ENCODE results near the gene SYNGR3. TPM values are rescaled to one million over a fixed set of nuclear protein-coding genes. Genes with fewer than 3 reads are reported as not detected.

SYNGR3 gene
- total and polyA plus RNA-seq, 2 of the 13 experiments (the other 11 are each of a cell fraction or from before 2014, with no cell fraction given): 0.97 to 5.7 TPM

GRCh38 chr16:2003827-2004641, 14.3 kb downstream of the SYNGR3 start (continued):
- peak; percentile 71 for TF ChIP-seq TFE3 (CRISPR knock-in tag; IDR thresholded peaks at IDR 0.05)
- TF ChIP-seq ZFYVE20 (CRISPR knock-in tag; IDR thresholded peaks at IDR 0.05; ENCODE audit: borderline replicate concordance, low read depth): no peak
- TF ChIP-seq CENPBD1 (CRISPR knock-in tag; IDR thresholded peaks at IDR 0.05; ENCODE audit: borderline replicate concordance, low read depth): no peak
- TF ChIP-seq KLF9 (CRISPR knock-in tag; IDR thresholded peaks at IDR 0.05; ENCODE audit: low read depth): peak; percentile 92; the same call in 1 of the 2 replicates
- TF ChIP-seq KLF16 (CRISPR knock-in tag; IDR thresholded peaks at IDR 0.05): peak in 1 of 2 experiments; percentile 94; a peak in 2 of 4 replicates
- no peak for TF ChIP-seq NKX3-1 (CRISPR knock-in tag; IDR thresholded peaks at IDR 0.05)
- no peak for TF ChIP-seq SNAPC2 (CRISPR knock-in tag; IDR thresholded peaks at IDR 0.05)
- peak; percentile 31; the same call in 1 of the 2 replicates for TF ChIP-seq HOMEZ (CRISPR knock-in tag; IDR thresholded peaks at IDR 0.05; ENCODE audit: low read depth)
- TF ChIP-seq TMF1 (CRISPR knock-in tag; IDR thresholded peaks at IDR 0.05; ENCODE audit: low read depth): no peak
- no peak for TF ChIP-seq PHF5A (CRISPR knock-in tag; IDR thresholded peaks at IDR 0.05; ENCODE audit: low read depth, unreplicated experiment)
- peak; percentile 37; the same call in 1 of the 2 replicates for TF ChIP-seq RARA (CRISPR knock-in tag; IDR thresholded peaks at IDR 0.05)
- no peak for TF ChIP-seq CCDC6 (CRISPR knock-in tag; IDR thresholded peaks at IDR 0.05)
- TF ChIP-seq HOXA3 (CRISPR knock-in tag; IDR thresholded peaks at IDR 0.05): peak; percentile 77
- TF ChIP-seq ZNF296 (CRISPR knock-in tag; conservative IDR thresholded peaks at IDR 0.05): no peak
- TF ChIP-seq NFATC3 (CRISPR knock-in tag; IDR thresholded peaks at IDR 0.05): no peak
- no peak for TF ChIP-seq ZBTB7A (CRISPR knock-in tag; IDR thresholded peaks at IDR 0.05)
- peak; percentile 85; the same call in 1 of the 2 replicates for TF ChIP-seq REPIN1 (CRISPR knock-in tag; IDR thresholded peaks at IDR 0.05; ENCODE audit: borderline replicate concordance, low read depth)
- TF ChIP-seq ZNF234 (CRISPR knock-in tag; conservative IDR thresholded peaks at IDR 0.05): no peak
- TF ChIP-seq FOXA3 (CRISPR knock-in tag; IDR thresholded peaks at IDR 0.05): peak; percentile 48
- no peak for TF ChIP-seq POGZ (CRISPR knock-in tag; IDR thresholded peaks at IDR 0.05)
- no peak for TF ChIP-seq FOXP4 (CRISPR knock-in tag; IDR thresholded peaks at IDR 0.05)
- peak; percentile 61 for TF ChIP-seq RBFOX2 (IDR thresholded peaks at IDR 0.05; ENCODE audit: low read depth, low read length)
- no peak for TF ChIP-seq ZNF562 (CRISPR knock-in tag; IDR thresholded peaks at IDR 0.05; ENCODE audit: borderline replicate concordance)
- no peak for TF ChIP-seq FOXM1 (CRISPR knock-in tag; IDR thresholded peaks at IDR 0.05)
- no peak for TF ChIP-seq RELA (CRISPR knock-in tag; IDR thresholded peaks at IDR 0.05)

All from HepG2 (cell line).